Measurements from ENCODE around the gene SF1. TPM values are rescaled to one million over a fixed set of nuclear protein-coding genes. Genes with fewer than 3 reads are reported as not detected.

SF1 gene
- total RNA-seq, 2 donors from 2014 or later, result 150 to 470 TPM

DNA sequence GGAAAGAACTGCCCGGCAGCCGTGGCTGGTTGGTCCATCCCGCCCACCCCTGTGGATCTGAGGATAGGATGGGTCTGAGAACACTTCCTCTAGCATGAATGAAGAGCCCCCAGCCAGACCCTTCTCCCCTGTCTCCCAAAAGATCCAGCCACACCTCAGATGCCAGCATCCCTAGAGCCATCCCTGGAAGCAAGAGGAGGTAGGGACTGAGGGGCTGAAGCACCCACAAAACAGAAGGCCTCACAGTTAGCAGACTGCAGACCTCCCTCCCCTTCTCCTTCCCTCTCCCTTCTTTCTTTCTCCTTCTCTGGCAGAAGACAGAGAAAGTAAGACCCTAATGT is 57.0 kb downstream of the SF1 start:
- DNase-seq, result no peak
- no peak overlapping the region for H3K4me3 ChIP-seq
- no peaks in the 10 kb centered on the region for H3K36me3 ChIP-seq (replicated peaks in 1 of 2; ENCODE audit: insufficient read depth in 1 of 2, low read depth in 2 of 2)
- H3K27me3 ChIP-seq, result peaks cover 0 to 10% of the 10 kb centered on the region in 2 donors
- no peak for TF ChIP-seq POLR2A (IDR thresholded peaks at IDR 0.05)
- TF ChIP-seq CTCF (IDR thresholded peaks at IDR 0.05), result no peak
- no peaks in the 10 kb centered on the region for H3K9me3 ChIP-seq
- intact Hi-C loops (cut with DNase I), result no loop called here
- ATAC-seq, result no peak
- 33 to 58% methylated on average over 1 to 3 of the region's 3 CpGs for WGBS, 2 donors
- H3K4me1 ChIP-seq, result peaks cover 7% of the 10 kb centered on the region
- no peak overlapping the region for H3K27ac ChIP-seq

GRCh38 chr11:64720640-64721358 is 57.5 kb downstream of the SF1 start:
- 56 to 63% methylated on average over 12 of the region's 12 CpGs for WGBS, 2 donors
- H3K27me3 ChIP-seq, result peaks cover 0 to 10% of the 10 kb centered on the region in 2 donors
- no peak overlapping the region for H3K27ac ChIP-seq
- no peak for DNase-seq
- TF ChIP-seq CTCF (IDR thresholded peaks at IDR 0.05) (no peak), POLR2A (IDR thresholded peaks at IDR 0.05) (no peak)
- ATAC-seq, result no peak
- no peaks in the 10 kb centered on the region for H3K9me3 ChIP-seq
- H3K4me3 ChIP-seq, result no peak overlapping the region
- intact Hi-C loops (cut with DNase I), result no loop called here
- H3K4me1 ChIP-seq, result peaks cover 7% of the 10 kb centered on the region
- H3K36me3 ChIP-seq (replicated peaks in 1 of 2; ENCODE audit: insufficient read depth in 1 of 2, low read depth in 2 of 2), result no peaks in the 10 kb centered on the region

- Histone ChIP-seq H3K4me1 (peaks cover 7% of the 10 kb centered on the region), H3K4me3 (no peak overlapping the region), H3K36me3 (replicated peaks in 1 of 2; ENCODE audit: insufficient read depth in 1 of 2, low read depth in 2 of 2) (no peaks in the 10 kb centered on the region), H3K9me3 (no peaks in the 10 kb centered on the region), H3K27ac (no peak overlapping the region), H3K27me3 (peaks cover 0 to 10% of the 10 kb centered on the region in 2 donors)
- WGBS, 2 donors, result 51 to 53% methylated on average over 9 of the region's 9 CpGs
- intact Hi-C loops (cut with DNase I), result no loop called here
- TF ChIP-seq CTCF (IDR thresholded peaks at IDR 0.05) (no peak), POLR2A (IDR thresholded peaks at IDR 0.05) (no peak)
- DNase-seq (no peak), ATAC-seq (no peak)
Observed at GRCh38 chr11:64720167-64720566, 58.2 kb downstream of the SF1 start.

GRCh38 chr11:64719406-64719805 is 58.9 kb downstream of the SF1 start:
- peaks cover 0 to 18% of the 10 kb centered on the region in 2 donors for H3K27me3 ChIP-seq
- intact Hi-C loops (cut with DNase I), result no loop called here
- DNase-seq, result no peak
- ATAC-seq, result no peak
- no peak overlapping the region for H3K27ac ChIP-seq
- no peaks in the 10 kb centered on the region for H3K36me3 ChIP-seq (replicated peaks in 1 of 2; ENCODE audit: insufficient read depth in 1 of 2, low read depth in 2 of 2)
- no peak overlapping the region for H3K4me3 ChIP-seq
- WGBS, 2 donors, result 79% methylated on average over 10 of the region's 10 CpGs
- no peaks in the 10 kb centered on the region for H3K9me3 ChIP-seq
- TF ChIP-seq CTCF (IDR thresholded peaks at IDR 0.05) (no peak), POLR2A (IDR thresholded peaks at IDR 0.05) (no peak)
- H3K4me1 ChIP-seq, result peaks cover 7% of the 10 kb centered on the region

GRCh38 chr11:64718780-64719124 is 59.6 kb downstream of the SF1 start:
- DNase-seq, result no peak

More at GRCh38 chr11:64718780-64719124, 59.6 kb downstream of the SF1 start:
- H3K36me3 ChIP-seq (replicated peaks in 1 of 2; ENCODE audit: insufficient read depth in 1 of 2, low read depth in 2 of 2), result no peaks in the 10 kb centered on the region
- no peak overlapping the region for H3K4me3 ChIP-seq
- WGBS, 2 donors, result 60 to 61% methylated on average over 4 of the region's 4 CpGs
- no peaks in the 10 kb centered on the region for H3K9me3 ChIP-seq
- no peak for TF ChIP-seq CTCF (IDR thresholded peaks at IDR 0.05)
- TF ChIP-seq POLR2A (IDR thresholded peaks at IDR 0.05), result no peak
- ATAC-seq, result no peak
- peaks cover 6% of the 10 kb centered on the region for H3K4me1 ChIP-seq
- peaks cover 0 to 24% of the 10 kb centered on the region in 2 donors for H3K27me3 ChIP-seq
- no peak overlapping the region for H3K27ac ChIP-seq
- intact Hi-C loops (cut with DNase I), result no loop called here
